ENCODE results near the gene CORIN.

GRCh38 chr4:47590325-47590724 lies 247.5 kb downstream of the CORIN start:
- no peak for TF ChIP-seq ZFP3 (CRISPR knock-in tag; IDR thresholded peaks at IDR 0.05)
- TF ChIP-seq TCF4 (CRISPR knock-in tag; IDR thresholded peaks at IDR 0.05; ENCODE audit: borderline replicate concordance) = no peak
- no peak for TF ChIP-seq ZNF70 (CRISPR knock-in tag; IDR thresholded peaks at IDR 0.05)
- TF ChIP-seq TSHZ2 (CRISPR knock-in tag; IDR thresholded peaks at IDR 0.05) = no peak
- no peak for TF ChIP-seq PATZ1 (CRISPR knock-in tag; IDR thresholded peaks at IDR 0.05; ENCODE audit: borderline replicate concordance)
- TF ChIP-seq ZNF8 (CRISPR knock-in tag; IDR thresholded peaks at IDR 0.05) = no peak
- no peak for TF ChIP-seq POU6F1 (CRISPR knock-in tag; IDR thresholded peaks at IDR 0.05; ENCODE audit: borderline replicate concordance, low read depth)
- TF ChIP-seq, protein P1, sequence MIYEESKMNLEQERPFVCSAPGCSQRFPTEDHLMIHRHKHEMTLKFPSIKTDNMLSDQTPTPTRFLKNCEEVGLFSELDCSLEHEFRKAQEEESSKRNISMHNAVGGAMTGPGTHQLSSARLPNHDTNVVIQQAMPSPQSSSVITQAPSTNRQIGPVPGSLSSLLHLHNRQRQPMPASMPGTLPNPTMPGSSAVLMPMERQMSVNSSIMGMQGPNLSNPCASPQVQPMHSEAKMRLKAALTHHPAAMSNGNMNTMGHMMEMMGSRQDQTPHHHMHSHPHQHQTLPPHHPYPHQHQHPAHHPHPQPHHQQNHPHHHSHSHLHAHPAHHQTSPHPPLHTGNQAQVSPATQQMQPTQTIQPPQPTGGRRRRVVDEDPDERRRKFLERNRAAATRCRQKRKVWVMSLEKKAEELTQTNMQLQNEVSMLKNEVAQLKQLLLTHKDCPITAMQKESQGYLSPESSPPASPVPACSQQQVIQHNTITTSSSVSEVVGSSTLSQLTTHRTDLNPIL (CRISPR knock-in tag; IDR thresholded peaks at IDR 0.05; ENCODE audit: low read depth) = no peak
- TF ChIP-seq SNAI2 (CRISPR knock-in tag; IDR thresholded peaks at IDR 0.05) = no peak
- no peak for TF ChIP-seq ISL1 (CRISPR knock-in tag; IDR thresholded peaks at IDR 0.05)
- TF ChIP-seq OSR1 (CRISPR knock-in tag; IDR thresholded peaks at IDR 0.05) = no peak
- TF ChIP-seq CSDC2 (CRISPR knock-in tag; IDR thresholded peaks at IDR 0.05) = no peak
- no peak for TF ChIP-seq PPARA (CRISPR knock-in tag; IDR thresholded peaks at IDR 0.05; ENCODE audit: borderline replicate concordance)

Data from SK-N-SH treated with all-trans-retinoic acid at 6 μM for 48 hours (cell line).